ENCODE data around the gene FBXO11. TPM values are rescaled to one million over a fixed set of nuclear protein-coding genes. Genes with fewer than 3 reads are reported as not detected.
"Not testable (repeated sequence)": the region's sequence is repeated elsewhere in the genome, so short reads cannot be mapped to it uniquely, and the experiment has no call there.

Gene FBXO11
- total and polyA plus RNA-seq, 4 donors, result 9.2 to 46.8 (median 19.7) TPM

DNA sequence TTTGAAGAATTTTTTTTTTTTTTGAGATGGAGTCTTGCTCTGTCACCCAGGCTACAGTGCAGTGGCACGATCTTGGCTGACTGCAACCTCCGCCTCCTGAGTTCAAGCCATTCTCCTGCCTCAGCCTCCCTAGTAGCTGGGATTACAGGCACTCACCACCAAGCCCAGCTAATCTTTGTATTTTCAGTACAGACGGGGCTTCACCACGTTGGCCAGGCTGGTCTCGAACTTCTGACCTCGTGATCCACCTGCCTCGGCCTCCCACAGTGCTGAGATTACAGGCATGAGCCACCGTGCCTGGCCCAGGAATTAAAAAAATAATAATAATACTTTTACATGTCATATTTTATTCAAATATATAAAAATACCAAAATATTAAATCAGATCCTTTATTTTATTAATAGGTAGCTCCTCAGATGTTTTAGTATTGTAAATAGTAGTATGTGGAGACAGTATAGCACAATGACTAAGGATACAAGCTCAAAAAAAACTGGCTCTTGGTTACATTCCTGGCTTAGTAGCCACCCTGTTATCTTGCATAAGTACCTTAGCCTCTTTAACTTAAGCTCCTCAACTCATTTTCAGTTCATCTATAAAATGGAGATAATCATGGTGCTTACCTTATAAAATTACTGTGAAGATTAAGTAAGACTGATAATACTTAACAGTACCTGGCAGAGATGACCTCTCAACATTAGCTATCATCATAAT is 53.1 kb downstream of the FBXO11 start:
- 92% methylated on average over 8 of the region's 8 CpGs for WGBS
- not testable (repeated sequence) for DNase-seq (ENCODE audit: low spot score); H3K27ac ChIP-seq (ENCODE audit: low read depth in 1 of 2, low read length in 2 of 2); H3K9ac ChIP-seq (ENCODE audit: low read depth in 1 of 2, low read length in 2 of 2); H3K4me3 ChIP-seq (ENCODE audit: low read depth in 1 of 3, low read length in 3 of 3); H3K27me3 ChIP-seq (ENCODE audit: control insufficient read depth in 4 of 4, insufficient read depth in 4 of 4, low read length in 3 of 4); H3K9me3 ChIP-seq (ENCODE audit: control insufficient read depth in 4 of 4, low read length in 3 of 4); H3K36me3 ChIP-seq (ENCODE audit: control insufficient read depth in 4 of 4, insufficient read depth in 3 of 4, low read depth in 1 of 4, low read length in 3 of 4)
- H3K4me1 ChIP-seq (ENCODE audit: control insufficient read depth in 4 of 4, insufficient read depth in 4 of 4, low read length in 3 of 4), result peaks cover 4 to 18% (median 8%) of the 10 kb centered on the region in 4 donors

DNA sequence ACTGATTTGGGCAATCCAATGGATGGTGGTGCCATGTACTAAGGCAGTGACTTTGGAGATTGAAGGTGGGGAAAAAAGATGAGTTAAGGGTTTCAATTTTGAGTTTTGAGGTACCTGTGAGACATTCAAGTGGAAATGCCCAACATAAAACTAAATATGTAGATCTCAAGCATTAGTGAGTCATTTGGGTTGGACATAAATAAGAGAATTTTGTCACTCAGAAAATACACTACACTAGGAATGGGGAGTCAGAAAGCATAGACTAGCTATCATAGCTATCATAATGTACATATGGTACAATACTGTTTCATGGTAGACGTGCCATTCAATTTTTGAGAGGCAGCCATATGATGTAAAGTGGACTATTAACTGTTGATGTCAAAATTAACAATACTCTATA is 56.1 kb downstream of the FBXO11 start:
- Histone ChIP-seq H3K27ac (ENCODE audit: low read depth in 1 of 2, low read length in 2 of 2) (no peak overlapping the region), H3K4me3 (ENCODE audit: low read depth in 1 of 3, low read length in 3 of 3) (no peak overlapping the region), H3K4me1 (ENCODE audit: control insufficient read depth in 4 of 4, insufficient read depth in 4 of 4, low read length in 3 of 4) (peaks cover 0 to 11% (median 6%) of the 10 kb centered on the region in 4 donors), H3K27me3 (ENCODE audit: control insufficient read depth in 4 of 4, insufficient read depth in 4 of 4, low read length in 3 of 4) (no peaks in the 10 kb centered on the region), H3K9ac (ENCODE audit: low read depth in 1 of 2, low read length in 2 of 2) (no peak overlapping the region), H3K9me3 (ENCODE audit: control insufficient read depth in 4 of 4, low read length in 3 of 4) (no peaks in the 10 kb centered on the region), H3K36me3 (ENCODE audit: control insufficient read depth in 4 of 4, insufficient read depth in 3 of 4, low read depth in 1 of 4, low read length in 3 of 4) (peaks cover 0 to 2% (median 0%) of the 10 kb centered on the region in 4 donors)
- WGBS, result 98% methylated on average over 1 of the region's 1 CpG
- TF ChIP-seq NR2F2 (IDR thresholded peaks at IDR 0.05) (no peak), RAD21 (IDR thresholded peaks at IDR 0.05) (no peak), SP1 (IDR thresholded peaks at IDR 0.05) (no peak), RXRA (IDR thresholded peaks at IDR 0.05) (no peak)
- TF ChIP-seq, protein P1, sequence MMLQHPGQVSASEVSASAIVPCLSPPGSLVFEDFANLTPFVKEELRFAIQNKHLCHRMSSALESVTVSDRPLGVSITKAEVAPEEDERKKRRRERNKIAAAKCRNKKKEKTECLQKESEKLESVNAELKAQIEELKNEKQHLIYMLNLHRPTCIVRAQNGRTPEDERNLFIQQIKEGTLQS (IDR thresholded peaks at IDR 0.05), result no peak
- no peak for DNase-seq (ENCODE audit: low spot score)

DNA sequence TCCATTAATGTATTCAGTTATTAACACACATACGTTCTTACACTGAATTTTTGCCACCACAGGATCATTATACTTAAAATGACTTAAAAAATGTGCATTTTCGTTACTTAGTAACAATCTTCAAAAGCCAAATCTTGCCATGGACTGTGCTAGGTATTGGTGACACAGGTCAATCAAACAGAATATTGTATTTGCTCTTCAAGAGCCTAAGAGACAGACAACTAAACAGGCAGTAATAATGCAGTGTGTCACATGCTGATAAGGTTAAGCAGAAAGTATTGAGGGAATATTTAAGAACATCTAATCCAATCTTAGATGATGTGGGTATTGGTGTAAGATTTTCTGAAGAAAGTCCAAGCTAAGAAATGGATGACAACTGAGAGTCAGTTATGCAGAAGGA is 56.9 kb downstream of the FBXO11 start:
- Histone ChIP-seq H3K9me3 (ENCODE audit: control insufficient read depth in 4 of 4, low read length in 3 of 4) (no peaks in the 10 kb centered on the region), H3K36me3 (ENCODE audit: control insufficient read depth in 4 of 4, insufficient read depth in 3 of 4, low read depth in 1 of 4, low read length in 3 of 4) (peaks cover 0 to 2% (median 0%) of the 10 kb centered on the region in 4 donors), H3K27me3 (ENCODE audit: control insufficient read depth in 4 of 4, insufficient read depth in 4 of 4, low read length in 3 of 4) (no peaks in the 10 kb centered on the region), H3K9ac (ENCODE audit: low read depth in 1 of 2, low read length in 2 of 2) (no peak overlapping the region), H3K27ac (ENCODE audit: low read depth in 1 of 2, low read length in 2 of 2) (no peak overlapping the region), H3K4me1 (ENCODE audit: control insufficient read depth in 4 of 4, insufficient read depth in 4 of 4, low read length in 3 of 4) (peaks cover 0 to 11% (median 6%) of the 10 kb centered on the region in 4 donors), H3K4me3 (ENCODE audit: low read depth in 1 of 3, low read length in 3 of 3) (no peak overlapping the region)
- WGBS, result 51% methylated on average over 2 of the region's 2 CpGs
- no peak for DNase-seq (ENCODE audit: low spot score)
- TF ChIP-seq FOXA1 (IDR thresholded peaks at IDR 0.05), result no peak
- TF ChIP-seq EGR1 (IDR thresholded peaks at IDR 0.05; ENCODE audit: low read depth in 2 of 2), result no peak
- TF ChIP-seq JUND (IDR thresholded peaks at IDR 0.05), result no peak
- no peak for TF ChIP-seq SP1 (IDR thresholded peaks at IDR 0.05)

DNA sequence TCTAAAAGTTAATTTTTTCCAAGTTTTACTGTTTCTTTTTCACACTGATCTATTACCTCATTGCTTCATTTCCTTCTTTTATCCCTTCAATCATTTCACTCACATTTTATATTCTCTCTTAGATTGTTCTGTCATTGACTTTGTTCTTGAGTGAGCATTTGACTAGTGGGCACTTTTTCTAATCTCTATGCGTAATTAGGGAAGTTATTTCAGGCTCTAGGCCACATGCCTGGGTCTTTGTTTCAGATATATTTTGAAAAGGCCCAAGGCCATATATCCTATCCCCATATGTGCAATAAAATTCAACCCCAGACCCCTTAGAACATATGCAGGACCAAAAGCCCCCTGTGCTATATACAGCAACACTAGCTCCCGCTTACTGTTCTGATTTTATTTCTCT is 62.1 kb downstream of the FBXO11 start:
- no peak for DNase-seq (ENCODE audit: low spot score)
- Histone ChIP-seq H3K27ac (ENCODE audit: low read depth in 1 of 2, low read length in 2 of 2) (no peak overlapping the region), H3K4me3 (ENCODE audit: low read depth in 1 of 3, low read length in 3 of 3) (no peak overlapping the region), H3K4me1 (ENCODE audit: control insufficient read depth in 4 of 4, insufficient read depth in 4 of 4, low read length in 3 of 4) (peaks cover 0 to 3% (median under 1%) of the 10 kb centered on the region in 4 donors), H3K36me3 (ENCODE audit: control insufficient read depth in 4 of 4, insufficient read depth in 3 of 4, low read depth in 1 of 4, low read length in 3 of 4) (no peaks in the 10 kb centered on the region), H3K27me3 (ENCODE audit: control insufficient read depth in 4 of 4, insufficient read depth in 4 of 4, low read length in 3 of 4) (no peaks in the 10 kb centered on the region), H3K9me3 (ENCODE audit: control insufficient read depth in 4 of 4, low read length in 3 of 4) (no peaks in the 10 kb centered on the region), H3K9ac (ENCODE audit: low read depth in 1 of 2, low read length in 2 of 2) (no peak overlapping the region)
- WGBS, result 89% methylated on average over 2 of the region's 2 CpGs
- TF ChIP-seq RXRA (IDR thresholded peaks at IDR 0.05), result no peak
- TF ChIP-seq, protein P2, sequence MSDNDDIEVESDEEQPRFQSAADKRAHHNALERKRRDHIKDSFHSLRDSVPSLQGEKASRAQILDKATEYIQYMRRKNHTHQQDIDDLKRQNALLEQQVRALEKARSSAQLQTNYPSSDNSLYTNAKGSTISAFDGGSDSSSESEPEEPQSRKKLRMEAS (IDR thresholded peaks at IDR 0.05), result no peak
- TF ChIP-seq, protein P3, sequence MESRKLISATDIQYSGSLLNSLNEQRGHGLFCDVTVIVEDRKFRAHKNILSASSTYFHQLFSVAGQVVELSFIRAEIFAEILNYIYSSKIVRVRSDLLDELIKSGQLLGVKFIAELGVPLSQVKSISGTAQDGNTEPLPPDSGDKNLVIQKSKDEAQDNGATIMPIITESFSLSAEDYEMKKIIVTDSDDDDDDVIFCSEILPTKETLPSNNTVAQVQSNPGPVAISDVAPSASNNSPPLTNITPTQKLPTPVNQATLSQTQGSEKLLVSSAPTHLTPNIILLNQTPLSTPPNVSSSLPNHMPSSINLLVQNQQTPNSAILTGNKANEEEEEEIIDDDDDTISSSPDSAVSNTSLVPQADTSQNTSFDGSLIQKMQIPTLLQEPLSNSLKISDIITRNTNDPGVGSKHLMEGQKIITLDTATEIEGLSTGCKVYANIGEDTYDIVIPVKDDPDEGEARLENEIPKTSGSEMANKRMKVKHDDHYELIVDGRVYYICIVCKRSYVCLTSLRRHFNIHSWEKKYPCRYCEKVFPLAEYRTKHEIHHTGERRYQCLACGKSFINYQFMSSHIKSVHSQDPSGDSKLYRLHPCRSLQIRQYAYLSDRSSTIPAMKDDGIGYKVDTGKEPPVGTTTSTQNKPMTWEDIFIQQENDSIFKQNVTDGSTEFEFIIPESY (IDR thresholded peaks at IDR 0.05), result no peak
- no peak for TF ChIP-seq FOXA1 (IDR thresholded peaks at IDR 0.05)
- TF ChIP-seq EGR1 (IDR thresholded peaks at IDR 0.05; ENCODE audit: low read depth in 2 of 2), result no peak
- TF ChIP-seq HNF4G (IDR thresholded peaks at IDR 0.05), result no peak
- no peak for TF ChIP-seq JUND (IDR thresholded peaks at IDR 0.05)
- no peak for TF ChIP-seq YY1 (IDR thresholded peaks at IDR 0.05)
- no peak for TF ChIP-seq TAF1 (conservative IDR thresholded peaks at IDR 0.05)
- TF ChIP-seq HNF4A (conservative IDR thresholded peaks at IDR 0.05), result no peak
- TF ChIP-seq RAD21 (IDR thresholded peaks at IDR 0.05), result no peak
- TF ChIP-seq SP1 (IDR thresholded peaks at IDR 0.05), result no peak

Data from liver (tissue), 9 donors.